PFSK-1 (cell line): ENCODE measurements around the gene RNF168.

ENCODE experiments used
- POLR2AphosphoS5 ChIP-seq: IDR thresholded peaks from 2 replicates; pipeline ENCODE4 v1.6.1; 2012; ENCODE audit warnings: low read depth, mild to moderate bottlenecking, control low read depth, low read length, moderate library complexity
- TF ChIP-seq, protein P1 (sequence below), 2 experiments: IDR thresholded peaks; 2 replicates each; pipeline versions ENCODE4 v1.6.1 to v1.8.0; 2011 to 2012; ENCODE audit warnings: low read depth in 2 of 2, low read length in 2 of 2, control low read depth in 1 of 2, inconsistent platforms in 1 of 2, mild to moderate bottlenecking in 1 of 2, moderate library complexity in 1 of 2; ENCODE audit not compliant: insufficient read depth in 1 of 2

DNA sequence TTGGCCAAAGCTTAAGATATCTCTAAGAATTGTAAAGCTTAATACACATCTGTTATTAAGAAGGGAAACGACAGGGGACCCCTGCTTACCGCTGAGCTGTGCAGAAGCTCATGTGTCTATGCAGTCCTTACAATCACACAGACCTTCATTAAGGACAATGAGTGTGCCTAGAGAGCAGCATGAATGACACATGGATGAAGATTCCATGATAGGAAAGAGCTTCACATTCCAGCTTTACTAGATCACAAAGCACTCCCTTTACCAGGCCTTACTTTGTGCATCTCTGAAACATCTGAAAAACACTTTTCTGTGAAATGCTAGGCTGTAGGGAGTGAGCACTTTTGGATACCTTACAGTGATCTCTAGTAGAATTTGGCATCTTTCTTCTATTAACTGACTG, 32.0 kb downstream of the RNF168 start:
- TF ChIP-seq POLR2AphosphoS5 = no peak
- TF ChIP-seq, protein P1, sequence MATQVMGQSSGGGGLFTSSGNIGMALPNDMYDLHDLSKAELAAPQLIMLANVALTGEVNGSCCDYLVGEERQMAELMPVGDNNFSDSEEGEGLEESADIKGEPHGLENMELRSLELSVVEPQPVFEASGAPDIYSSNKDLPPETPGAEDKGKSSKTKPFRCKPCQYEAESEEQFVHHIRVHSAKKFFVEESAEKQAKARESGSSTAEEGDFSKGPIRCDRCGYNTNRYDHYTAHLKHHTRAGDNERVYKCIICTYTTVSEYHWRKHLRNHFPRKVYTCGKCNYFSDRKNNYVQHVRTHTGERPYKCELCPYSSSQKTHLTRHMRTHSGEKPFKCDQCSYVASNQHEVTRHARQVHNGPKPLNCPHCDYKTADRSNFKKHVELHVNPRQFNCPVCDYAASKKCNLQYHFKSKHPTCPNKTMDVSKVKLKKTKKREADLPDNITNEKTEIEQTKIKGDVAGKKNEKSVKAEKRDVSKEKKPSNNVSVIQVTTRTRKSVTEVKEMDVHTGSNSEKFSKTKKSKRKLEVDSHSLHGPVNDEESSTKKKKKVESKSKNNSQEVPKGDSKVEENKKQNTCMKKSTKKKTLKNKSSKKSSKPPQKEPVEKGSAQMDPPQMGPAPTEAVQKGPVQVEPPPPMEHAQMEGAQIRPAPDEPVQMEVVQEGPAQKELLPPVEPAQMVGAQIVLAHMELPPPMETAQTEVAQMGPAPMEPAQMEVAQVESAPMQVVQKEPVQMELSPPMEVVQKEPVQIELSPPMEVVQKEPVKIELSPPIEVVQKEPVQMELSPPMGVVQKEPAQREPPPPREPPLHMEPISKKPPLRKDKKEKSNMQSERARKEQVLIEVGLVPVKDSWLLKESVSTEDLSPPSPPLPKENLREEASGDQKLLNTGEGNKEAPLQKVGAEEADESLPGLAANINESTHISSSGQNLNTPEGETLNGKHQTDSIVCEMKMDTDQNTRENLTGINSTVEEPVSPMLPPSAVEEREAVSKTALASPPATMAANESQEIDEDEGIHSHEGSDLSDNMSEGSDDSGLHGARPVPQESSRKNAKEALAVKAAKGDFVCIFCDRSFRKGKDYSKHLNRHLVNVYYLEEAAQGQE (IDR thresholded peaks at IDR 0.05; ENCODE audit: insufficient read depth in 1 of 2, low read depth in 2 of 2, low read length in 2 of 2) = no peak
